ENCODE results near the gene RAP2C.

The RAP2C gene

GRCh38 chrX:132199941-132200340 is 19.3 kb downstream of the RAP2C start:
- H3K9ac ChIP-seq (ENCODE audit: low read depth, low read length), result no peak overlapping the region
- H3K36me3 ChIP-seq (ENCODE audit: insufficient read depth, low read length), result no peaks in the 10 kb centered on the region
- no peaks in the 10 kb centered on the region for H3K4me1 ChIP-seq (ENCODE audit: control insufficient read depth, insufficient read depth, low read length)

GRCh38 chrX:132193872-132194574 is 25.2 kb downstream of the RAP2C start:
- no peak overlapping the region for H3K9ac ChIP-seq (ENCODE audit: low read depth, low read length)
- H3K27me3 ChIP-seq (ENCODE audit: control insufficient read depth, insufficient read depth, low read length), result peaks cover 9% of the 10 kb centered on the region
- H3K4me3 ChIP-seq (ENCODE audit: low read length), result no peak overlapping the region
- no peaks in the 10 kb centered on the region for H3K36me3 ChIP-seq (ENCODE audit: insufficient read depth, low read length)
- H3K4me2 ChIP-seq (ENCODE audit: low read length), result no peak overlapping the region
- H3K4me1 ChIP-seq (ENCODE audit: control insufficient read depth, insufficient read depth, low read length), result no peaks in the 10 kb centered on the region
- no peaks in the 10 kb centered on the region for H3K9me3 ChIP-seq (replicated peaks; ENCODE audit: low read length)

More at GRCh38 chrX:132199941-132200340, 19.3 kb downstream of the RAP2C start:
- Histone ChIP-seq H3K27me3 (ENCODE audit: control insufficient read depth, insufficient read depth, low read length) (peaks cover 3% of the 10 kb centered on the region), H3K4me2 (ENCODE audit: low read length) (no peak overlapping the region), H3K9me3 (replicated peaks; ENCODE audit: low read length) (no peaks in the 10 kb centered on the region), H3K4me3 (ENCODE audit: low read length) (no peak overlapping the region)

GRCh38 chrX:132191938-132192337 is 27.3 kb downstream of the RAP2C start:
- Histone ChIP-seq H3K4me3 (ENCODE audit: low read length) (no peak overlapping the region), H3K27me3 (ENCODE audit: control insufficient read depth, insufficient read depth, low read length) (peaks cover 9% of the 10 kb centered on the region), H3K9me3 (replicated peaks; ENCODE audit: low read length) (no peaks in the 10 kb centered on the region), H3K4me2 (ENCODE audit: low read length) (no peak overlapping the region), H3K9ac (ENCODE audit: low read depth, low read length) (no peak overlapping the region), H3K36me3 (ENCODE audit: insufficient read depth, low read length) (no peaks in the 10 kb centered on the region), H3K4me1 (ENCODE audit: control insufficient read depth, insufficient read depth, low read length) (no peaks in the 10 kb centered on the region)

- Histone ChIP-seq H3K27me3 (ENCODE audit: control insufficient read depth, insufficient read depth, low read length) (peaks cover 21% of the 10 kb centered on the region), H3K9me3 (replicated peaks; ENCODE audit: low read length) (no peaks in the 10 kb centered on the region), H3K9ac (ENCODE audit: low read depth, low read length) (no peak overlapping the region), H3K36me3 (ENCODE audit: insufficient read depth, low read length) (no peaks in the 10 kb centered on the region), H3K4me2 (ENCODE audit: low read length) (no peak overlapping the region), H3K4me3 (ENCODE audit: low read length) (no peak overlapping the region), H3K4me1 (ENCODE audit: control insufficient read depth, insufficient read depth, low read length) (no peaks in the 10 kb centered on the region)
Observed at GRCh38 chrX:132188175-132188574, 31.1 kb downstream of the RAP2C start.

- H3K4me3 ChIP-seq (ENCODE audit: low read length), result no peak overlapping the region
- H3K4me2 ChIP-seq (ENCODE audit: low read length), result no peak overlapping the region
- no peaks in the 10 kb centered on the region for H3K4me1 ChIP-seq (ENCODE audit: control insufficient read depth, insufficient read depth, low read length)
- H3K9me3 ChIP-seq (replicated peaks; ENCODE audit: low read length), result no peaks in the 10 kb centered on the region
- no peaks in the 10 kb centered on the region for H3K36me3 ChIP-seq (ENCODE audit: insufficient read depth, low read length)
- no peak overlapping the region for H3K9ac ChIP-seq (ENCODE audit: low read depth, low read length)
- peaks cover 24% of the 10 kb centered on the region for H3K27me3 ChIP-seq (ENCODE audit: control insufficient read depth, insufficient read depth, low read length)
Observed at GRCh38 chrX:132187451-132187850, 31.8 kb downstream of the RAP2C start.

GRCh38 chrX:132184871-132185270 is 34.4 kb downstream of the RAP2C start:
- Histone ChIP-seq H3K9me3 (replicated peaks; ENCODE audit: low read length) (no peaks in the 10 kb centered on the region), H3K4me2 (ENCODE audit: low read length) (no peak overlapping the region), H3K4me3 (ENCODE audit: low read length) (no peak overlapping the region), H3K9ac (ENCODE audit: low read depth, low read length) (no peak overlapping the region), H3K27me3 (ENCODE audit: control insufficient read depth, insufficient read depth, low read length) (peaks cover 34% of the 10 kb centered on the region), H3K4me1 (ENCODE audit: control insufficient read depth, insufficient read depth, low read length) (no peaks in the 10 kb centered on the region), H3K36me3 (ENCODE audit: insufficient read depth, low read length) (no peaks in the 10 kb centered on the region)

- H3K36me3 ChIP-seq (ENCODE audit: insufficient read depth, low read length), result no peaks in the 10 kb centered on the region
- H3K4me3 ChIP-seq (ENCODE audit: low read length), result no peak overlapping the region
- H3K4me2 ChIP-seq (ENCODE audit: low read length), result no peak overlapping the region
- H3K9me3 ChIP-seq (replicated peaks; ENCODE audit: low read length), result no peaks in the 10 kb centered on the region
- H3K4me1 ChIP-seq (ENCODE audit: control insufficient read depth, insufficient read depth, low read length), result no peaks in the 10 kb centered on the region
- H3K9ac ChIP-seq (ENCODE audit: low read depth, low read length), result no peak overlapping the region
- H3K27me3 ChIP-seq (ENCODE audit: control insufficient read depth, insufficient read depth, low read length), result peaks cover 31% of the 10 kb centered on the region
Observed at GRCh38 chrX:132181364-132181763, 37.9 kb downstream of the RAP2C start.

- H3K9me3 ChIP-seq (replicated peaks; ENCODE audit: low read length), result no peaks in the 10 kb centered on the region
- peaks cover 34% of the 10 kb centered on the region for H3K27me3 ChIP-seq (ENCODE audit: control insufficient read depth, insufficient read depth, low read length)
- no peaks in the 10 kb centered on the region for H3K36me3 ChIP-seq (ENCODE audit: insufficient read depth, low read length)
- H3K4me1 ChIP-seq (ENCODE audit: control insufficient read depth, insufficient read depth, low read length), result no peaks in the 10 kb centered on the region
- H3K4me2 ChIP-seq (ENCODE audit: low read length), result no peak overlapping the region
- H3K4me3 ChIP-seq (ENCODE audit: low read length), result no peak overlapping the region
- H3K9ac ChIP-seq (ENCODE audit: low read depth, low read length), result no peak overlapping the region
Observed at GRCh38 chrX:132180929-132181328, 38.3 kb downstream of the RAP2C start.

GRCh38 chrX:132173647-132174046 is 45.6 kb downstream of the RAP2C start:
- H3K9me3 ChIP-seq (replicated peaks; ENCODE audit: low read length), result no peaks in the 10 kb centered on the region
- no peak overlapping the region for H3K4me2 ChIP-seq (ENCODE audit: low read length)

GRCh38 chrX:132171881-132172280 is 47.4 kb downstream of the RAP2C start:
- Histone ChIP-seq H3K27me3 (ENCODE audit: control insufficient read depth, insufficient read depth, low read length) (peaks cover 43% of the 10 kb centered on the region), H3K4me3 (ENCODE audit: low read length) (no peak overlapping the region), H3K9ac (ENCODE audit: low read depth, low read length) (no peak overlapping the region), H3K4me2 (ENCODE audit: low read length) (no peak overlapping the region), H3K4me1 (ENCODE audit: control insufficient read depth, insufficient read depth, low read length) (no peaks in the 10 kb centered on the region), H3K36me3 (ENCODE audit: insufficient read depth, low read length) (no peaks in the 10 kb centered on the region), H3K9me3 (replicated peaks; ENCODE audit: low read length) (no peaks in the 10 kb centered on the region)

More at GRCh38 chrX:132173647-132174046, 45.6 kb downstream of the RAP2C start:
- Histone ChIP-seq H3K9ac (ENCODE audit: low read depth, low read length) (no peak overlapping the region), H3K36me3 (ENCODE audit: insufficient read depth, low read length) (no peaks in the 10 kb centered on the region), H3K4me1 (ENCODE audit: control insufficient read depth, insufficient read depth, low read length) (no peaks in the 10 kb centered on the region), H3K27me3 (ENCODE audit: control insufficient read depth, insufficient read depth, low read length) (peaks cover 39% of the 10 kb centered on the region), H3K4me3 (ENCODE audit: low read length) (no peak overlapping the region)

GRCh38 chrX:132171478-132171877 is 47.8 kb downstream of the RAP2C start:
- no peaks in the 10 kb centered on the region for H3K4me1 ChIP-seq (ENCODE audit: control insufficient read depth, insufficient read depth, low read length)
- no peak overlapping the region for H3K4me2 ChIP-seq (ENCODE audit: low read length)
- H3K36me3 ChIP-seq (ENCODE audit: insufficient read depth, low read length), result no peaks in the 10 kb centered on the region
- no peak overlapping the region for H3K4me3 ChIP-seq (ENCODE audit: low read length)
- peaks cover 41% of the 10 kb centered on the region for H3K27me3 ChIP-seq (ENCODE audit: control insufficient read depth, insufficient read depth, low read length)
- no peaks in the 10 kb centered on the region for H3K9me3 ChIP-seq (replicated peaks; ENCODE audit: low read length)
- no peak overlapping the region for H3K9ac ChIP-seq (ENCODE audit: low read depth, low read length)

- Histone ChIP-seq H3K9ac (ENCODE audit: low read depth, low read length) (no peak overlapping the region), H3K36me3 (ENCODE audit: insufficient read depth, low read length) (no peaks in the 10 kb centered on the region), H3K27me3 (ENCODE audit: control insufficient read depth, insufficient read depth, low read length) (peaks cover 29% of the 10 kb centered on the region), H3K4me2 (ENCODE audit: low read length) (no peak overlapping the region), H3K4me3 (ENCODE audit: low read length) (no peak overlapping the region), H3K9me3 (replicated peaks; ENCODE audit: low read length) (no peaks in the 10 kb centered on the region), H3K4me1 (ENCODE audit: control insufficient read depth, insufficient read depth, low read length) (no peaks in the 10 kb centered on the region)
Observed at GRCh38 chrX:132169554-132169953, 49.7 kb downstream of the RAP2C start.
